Measurements from ENCODE around the gene ZNF385A. TPM values are rescaled to one million over a fixed set of nuclear protein-coding genes. Genes with fewer than 3 reads are reported as not detected.
A peak's percentile ranks its signal among the peaks of the same experiment; 100 is the strongest.
"Not testable (repeated sequence)": the region's sequence is repeated elsewhere in the genome, so short reads cannot be mapped to it uniquely, and the experiment has no call there.

The ZNF385A gene
- total RNA-seq, 1 donor from 2014 or later = 52.2 TPM

- no peak for ATAC-seq
These were observed 29.3 kb downstream of the ZNF385A start for GRCh38 chr12:54355104-54355815.

GRCh38 chr12:54354271-54354670, 30.3 kb downstream of the ZNF385A start:
- not testable (repeated sequence) for ATAC-seq

GRCh38 chr12:54352891-54353874, 31.4 kb downstream of the ZNF385A start:
- peak; percentile 11 for ATAC-seq

- ATAC-seq = no peak
These were observed 32.5 kb downstream of the ZNF385A start for GRCh38 chr12:54352022-54352531.

- ATAC-seq = no peak
These were observed 33.2 kb downstream of the ZNF385A start for GRCh38 chr12:54351341-54351740.

- no peak for ATAC-seq
These were observed 33.8 kb downstream of the ZNF385A start for GRCh38 chr12:54350743-54351142.

- no peak for ATAC-seq
These were observed 34.9 kb downstream of the ZNF385A start for GRCh38 chr12:54349679-54350078.

GRCh38 chr12:54349036-54349435, 35.5 kb downstream of the ZNF385A start:
- ATAC-seq = no peak

- ATAC-seq = no peak
These were observed 42.9 kb downstream of the ZNF385A start for GRCh38 chr12:54341378-54342300.

- no peak for ATAC-seq
These were observed 43.7 kb downstream of the ZNF385A start for GRCh38 chr12:54340846-54341245.

- ATAC-seq = no peak
These were observed 45.7 kb downstream of the ZNF385A start for GRCh38 chr12:54338698-54339296.

GRCh38 chr12:54337854-54338650, 46.5 kb downstream of the ZNF385A start:
- peak; percentile 81 for ATAC-seq

GRCh38 chr12:54337280-54337842, 47.2 kb downstream of the ZNF385A start:
- ATAC-seq = no peak

- no peak for ATAC-seq
These were observed 51.0 kb downstream of the ZNF385A start for GRCh38 chr12:54333420-54334034.

GRCh38 chr12:54331461-54331860, 53.1 kb downstream of the ZNF385A start:
- no peak for ATAC-seq

- ATAC-seq = no peak
These were observed 54.1 kb downstream of the ZNF385A start for GRCh38 chr12:54330442-54330841.

GRCh38 chr12:54329759-54330158, 54.8 kb downstream of the ZNF385A start:
- ATAC-seq = no peak

- no peak for ATAC-seq
These were observed 55.8 kb downstream of the ZNF385A start for GRCh38 chr12:54328595-54329337.

- not testable (repeated sequence) for ATAC-seq
These were observed 59.0 kb downstream of the ZNF385A start for GRCh38 chr12:54325442-54326109.
